OCI-LY7 (cell line): ENCODE results near the gene TTLL7.

Experiments used
- EZH2phosphoT487 ChIP-seq: fragments of 200-600 bp; sonication (generic); IDR thresholded peaks from 2 replicates; pipeline ENCODE4 v1.6.1; 2018; ENCODE audit warnings: low read depth, borderline replicate concordance, mild to moderate bottlenecking, mixed run types, antibody characterized with exemption, low read length, moderate library complexity, mixed read lengths
- TF ChIP-seq, protein P1 (sequence below): fragments of 200-600 bp; sonication (generic); conservative IDR thresholded peaks from 2 replicates; pipeline ENCODE4 v1.5.1; 2014; ENCODE audit warnings: mild to moderate bottlenecking, antibody characterized with exemption, low read length, moderate library complexity, mixed read lengths

DNA sequence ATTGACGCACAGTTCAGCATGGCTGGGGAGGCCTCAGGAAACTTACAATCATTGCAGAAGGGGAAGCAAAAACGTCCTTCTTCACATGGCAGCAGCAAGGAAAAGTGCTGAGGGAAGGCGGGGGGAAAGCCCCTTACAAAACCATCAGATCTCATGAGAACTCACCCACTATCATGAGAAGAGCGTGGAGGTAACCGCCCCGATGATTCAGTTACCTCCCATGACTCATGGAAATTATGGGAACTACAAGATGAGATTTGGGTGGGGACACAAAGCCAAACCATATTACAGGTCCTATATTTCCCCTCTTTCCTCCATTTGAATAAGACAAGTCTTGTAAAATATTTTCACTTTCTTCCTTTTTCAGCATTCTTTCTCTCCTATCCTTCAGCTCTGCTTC is 7.7 kb upstream of the TTLL7 start:
- TF ChIP-seq, protein P1, sequence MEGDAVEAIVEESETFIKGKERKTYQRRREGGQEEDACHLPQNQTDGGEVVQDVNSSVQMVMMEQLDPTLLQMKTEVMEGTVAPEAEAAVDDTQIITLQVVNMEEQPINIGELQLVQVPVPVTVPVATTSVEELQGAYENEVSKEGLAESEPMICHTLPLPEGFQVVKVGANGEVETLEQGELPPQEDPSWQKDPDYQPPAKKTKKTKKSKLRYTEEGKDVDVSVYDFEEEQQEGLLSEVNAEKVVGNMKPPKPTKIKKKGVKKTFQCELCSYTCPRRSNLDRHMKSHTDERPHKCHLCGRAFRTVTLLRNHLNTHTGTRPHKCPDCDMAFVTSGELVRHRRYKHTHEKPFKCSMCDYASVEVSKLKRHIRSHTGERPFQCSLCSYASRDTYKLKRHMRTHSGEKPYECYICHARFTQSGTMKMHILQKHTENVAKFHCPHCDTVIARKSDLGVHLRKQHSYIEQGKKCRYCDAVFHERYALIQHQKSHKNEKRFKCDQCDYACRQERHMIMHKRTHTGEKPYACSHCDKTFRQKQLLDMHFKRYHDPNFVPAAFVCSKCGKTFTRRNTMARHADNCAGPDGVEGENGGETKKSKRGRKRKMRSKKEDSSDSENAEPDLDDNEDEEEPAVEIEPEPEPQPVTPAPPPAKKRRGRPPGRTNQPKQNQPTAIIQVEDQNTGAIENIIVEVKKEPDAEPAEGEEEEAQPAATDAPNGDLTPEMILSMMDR, result no peak
- TF ChIP-seq EZH2phosphoT487, result no peak
